HUES6 (cell line): ENCODE results near the gene MAS1.

Experiments
- H3K27ac ChIP-seq: 2 replicates; pipeline ENCODE4 v1.7.0; 2013; ENCODE audit warnings: low read depth, mild to moderate bottlenecking, low read length, inconsistent platforms
- H3K27me3 ChIP-seq: 2 replicates; pipeline ENCODE4 v1.6.1; 2013; ENCODE audit warnings: low read length; ENCODE audit not compliant: control insufficient read depth, insufficient read depth
- H3K36me3 ChIP-seq: 2 replicates; pipeline ENCODE4 v1.6.1; 2013; ENCODE audit warnings: low read length; ENCODE audit not compliant: control insufficient read depth, insufficient read depth
- H3K4me1 ChIP-seq: 2 replicates; pipeline ENCODE4 v1.6.1; 2013; ENCODE audit warnings: low read length; ENCODE audit not compliant: control insufficient read depth, insufficient read depth
- H3K4me3 ChIP-seq: 2 replicates; pipeline ENCODE4 v1.5.1; 2013; ENCODE audit warnings: low read depth, low read length
- H3K9ac ChIP-seq: one replicate; pipeline ENCODE4 v1.6.1; 2013; ENCODE audit warnings: mild to moderate bottlenecking, low read length
- H3K9me3 ChIP-seq: 2 replicates; pipeline ENCODE4 v1.6.1; 2013; ENCODE audit warnings: low read depth, low read length; ENCODE audit not compliant: control insufficient read depth, insufficient read depth

The MAS1 gene

GRCh38 chr6:159899994-159900745 lies 9.4 kb downstream of the MAS1 start:
- Histone ChIP-seq H3K36me3 (no peaks in the 10 kb centered on the region), H3K4me1 (no peaks in the 10 kb centered on the region), H3K4me3 (no peak overlapping the region), H3K9ac (no peak overlapping the region), H3K27me3 (no peaks in the 10 kb centered on the region; the same call in 1 of the 2 replicates), H3K27ac (no peak overlapping the region), H3K9me3 (no peaks in the 10 kb centered on the region)

GRCh38 chr6:159902620-159903019 lies 11.8 kb downstream of the MAS1 start:
- Histone ChIP-seq H3K36me3 (no peaks in the 10 kb centered on the region), H3K9me3 (no peaks in the 10 kb centered on the region), H3K4me1 (no peaks in the 10 kb centered on the region), H3K27me3 (no peaks in the 10 kb centered on the region; the same call in 1 of the 2 replicates), H3K4me3 (no peak overlapping the region), H3K27ac (no peak overlapping the region), H3K9ac (no peak overlapping the region)

- Histone ChIP-seq H3K36me3 (no peaks in the 10 kb centered on the region), H3K9me3 (no peaks in the 10 kb centered on the region), H3K4me3 (no peak overlapping the region), H3K27ac (no peak overlapping the region), H3K4me1 (no peaks in the 10 kb centered on the region), H3K9ac (no peak overlapping the region), H3K27me3 (peaks cover 8% of the 10 kb centered on the region; the same call in 1 of the 2 replicates)
Measured at GRCh38 chr6:159904497-159904911, 13.7 kb downstream of the MAS1 start.

- no peak overlapping the region for H3K9ac ChIP-seq
Measured at GRCh38 chr6:159906400-159906799, 15.6 kb downstream of the MAS1 start.

GRCh38 chr6:159908535-159908934 lies 17.7 kb downstream of the MAS1 start:
- H3K9ac ChIP-seq = no peak overlapping the region
- no peaks in the 10 kb centered on the region for H3K36me3 ChIP-seq
- H3K4me3 ChIP-seq = no peak overlapping the region
- H3K4me1 ChIP-seq = no peaks in the 10 kb centered on the region
- no peaks in the 10 kb centered on the region for H3K9me3 ChIP-seq
- H3K27ac ChIP-seq = no peak overlapping the region
- peaks cover 11% of the 10 kb centered on the region; the same call in 1 of the 2 replicates for H3K27me3 ChIP-seq

More at GRCh38 chr6:159906400-159906799, 15.6 kb downstream of the MAS1 start:
- Histone ChIP-seq H3K4me1 (no peaks in the 10 kb centered on the region), H3K4me3 (no peak overlapping the region), H3K27me3 (peaks cover 8% of the 10 kb centered on the region; the same call in 1 of the 2 replicates), H3K36me3 (no peaks in the 10 kb centered on the region), H3K9me3 (no peaks in the 10 kb centered on the region), H3K27ac (no peak overlapping the region)

GRCh38 chr6:159908979-159909378 lies 18.2 kb downstream of the MAS1 start:
- H3K4me3 ChIP-seq = no peak overlapping the region
- peaks cover 11% of the 10 kb centered on the region; the same call in 1 of the 2 replicates for H3K27me3 ChIP-seq
- no peaks in the 10 kb centered on the region for H3K36me3 ChIP-seq
- no peaks in the 10 kb centered on the region for H3K9me3 ChIP-seq
- H3K4me1 ChIP-seq = no peaks in the 10 kb centered on the region
- no peak overlapping the region for H3K9ac ChIP-seq
- H3K27ac ChIP-seq = no peak overlapping the region

GRCh38 chr6:159910342-159910741 lies 19.6 kb downstream of the MAS1 start:
- no peaks in the 10 kb centered on the region for H3K4me1 ChIP-seq
- H3K27me3 ChIP-seq = peaks cover 11% of the 10 kb centered on the region; the same call in 1 of the 2 replicates
- H3K9me3 ChIP-seq = no peaks in the 10 kb centered on the region
- no peak overlapping the region for H3K9ac ChIP-seq
- H3K27ac ChIP-seq = no peak overlapping the region
- H3K4me3 ChIP-seq = no peak overlapping the region
- H3K36me3 ChIP-seq = no peaks in the 10 kb centered on the region

GRCh38 chr6:159913375-159913774 lies 22.6 kb downstream of the MAS1 start:
- H3K27me3 ChIP-seq = peaks cover 8% of the 10 kb centered on the region; the same call in 1 of the 2 replicates
- no peak overlapping the region for H3K4me3 ChIP-seq
- no peak overlapping the region for H3K9ac ChIP-seq
- H3K36me3 ChIP-seq = no peaks in the 10 kb centered on the region
- H3K9me3 ChIP-seq = no peaks in the 10 kb centered on the region
- H3K27ac ChIP-seq = no peak overlapping the region
- H3K4me1 ChIP-seq = no peaks in the 10 kb centered on the region

- Histone ChIP-seq H3K36me3 (no peaks in the 10 kb centered on the region), H3K9ac (no peak overlapping the region), H3K9me3 (no peaks in the 10 kb centered on the region), H3K27me3 (peaks cover 8% of the 10 kb centered on the region; the same call in 1 of the 2 replicates), H3K27ac (no peak overlapping the region), H3K4me1 (no peaks in the 10 kb centered on the region), H3K4me3 (no peak overlapping the region)
Measured at GRCh38 chr6:159913862-159914564, 23.2 kb downstream of the MAS1 start.

GRCh38 chr6:159914565-159914923 lies 23.8 kb downstream of the MAS1 start:
- Histone ChIP-seq H3K36me3 (no peaks in the 10 kb centered on the region), H3K4me1 (no peaks in the 10 kb centered on the region), H3K27me3 (peaks cover 3% of the 10 kb centered on the region; the same call in 1 of the 2 replicates), H3K27ac (no peak overlapping the region), H3K9me3 (no peaks in the 10 kb centered on the region), H3K9ac (no peak overlapping the region), H3K4me3 (no peak overlapping the region)

GRCh38 chr6:159915397-159915796 lies 24.6 kb downstream of the MAS1 start:
- H3K4me1 ChIP-seq = no peaks in the 10 kb centered on the region
- no peaks in the 10 kb centered on the region for H3K36me3 ChIP-seq
- no peak overlapping the region for H3K9ac ChIP-seq
- no peak overlapping the region for H3K4me3 ChIP-seq
- H3K27me3 ChIP-seq = peaks cover 3% of the 10 kb centered on the region; the same call in 1 of the 2 replicates
- no peak overlapping the region for H3K27ac ChIP-seq
- H3K9me3 ChIP-seq = no peaks in the 10 kb centered on the region
